Activated T-cell treated with anti-CD3 and anti-CD28 coated beads, Interleukin-2, amount 50 U/mL, for 1 hour (primary cell): Measurements from ENCODE around the gene DPP7.
"Not testable (repeated sequence)": the region's sequence is repeated elsewhere in the genome, so short reads cannot be mapped to it uniquely, and the experiment has no call there.

Experiments
- DNase-seq: peaks from one replicate; pipeline ENCODE4 v3.0.0-alpha.2; 2020

DPP7 gene

DNA sequence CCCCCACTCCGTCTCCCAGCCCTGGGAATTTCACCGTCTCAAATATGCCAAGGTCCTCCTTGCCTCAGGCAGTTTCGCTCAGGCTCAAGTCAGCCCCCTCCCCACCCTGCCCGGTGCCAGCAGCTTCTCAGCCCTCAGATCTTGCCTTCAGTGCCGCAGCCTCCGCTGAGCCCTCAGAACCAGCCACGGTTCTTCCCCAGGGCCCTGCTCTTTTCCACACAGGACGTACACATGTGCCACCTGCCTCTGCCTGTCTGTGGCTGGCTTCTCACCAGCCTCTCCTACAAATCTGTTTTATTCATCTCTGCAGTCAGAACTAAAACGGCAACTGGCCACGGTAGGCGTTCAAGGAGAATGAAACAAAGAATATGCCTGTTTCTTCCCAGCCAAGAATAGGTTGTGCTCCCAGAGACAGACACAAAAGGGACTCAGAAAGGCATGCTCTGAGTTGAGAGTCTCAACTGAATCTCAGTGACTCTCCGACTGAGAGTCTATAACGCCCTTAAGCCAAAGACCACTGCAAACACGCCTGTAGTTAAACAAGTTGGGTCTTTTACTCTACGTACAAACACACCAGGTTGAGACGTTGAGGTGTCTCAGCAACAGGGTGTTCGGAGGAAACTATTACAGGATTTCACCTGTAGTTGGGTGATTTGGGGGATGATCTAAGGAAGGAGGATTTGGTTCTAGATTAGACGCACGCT lies 13.8 kb upstream of the DPP7 start:
- no peak for DNase-seq

DNA sequence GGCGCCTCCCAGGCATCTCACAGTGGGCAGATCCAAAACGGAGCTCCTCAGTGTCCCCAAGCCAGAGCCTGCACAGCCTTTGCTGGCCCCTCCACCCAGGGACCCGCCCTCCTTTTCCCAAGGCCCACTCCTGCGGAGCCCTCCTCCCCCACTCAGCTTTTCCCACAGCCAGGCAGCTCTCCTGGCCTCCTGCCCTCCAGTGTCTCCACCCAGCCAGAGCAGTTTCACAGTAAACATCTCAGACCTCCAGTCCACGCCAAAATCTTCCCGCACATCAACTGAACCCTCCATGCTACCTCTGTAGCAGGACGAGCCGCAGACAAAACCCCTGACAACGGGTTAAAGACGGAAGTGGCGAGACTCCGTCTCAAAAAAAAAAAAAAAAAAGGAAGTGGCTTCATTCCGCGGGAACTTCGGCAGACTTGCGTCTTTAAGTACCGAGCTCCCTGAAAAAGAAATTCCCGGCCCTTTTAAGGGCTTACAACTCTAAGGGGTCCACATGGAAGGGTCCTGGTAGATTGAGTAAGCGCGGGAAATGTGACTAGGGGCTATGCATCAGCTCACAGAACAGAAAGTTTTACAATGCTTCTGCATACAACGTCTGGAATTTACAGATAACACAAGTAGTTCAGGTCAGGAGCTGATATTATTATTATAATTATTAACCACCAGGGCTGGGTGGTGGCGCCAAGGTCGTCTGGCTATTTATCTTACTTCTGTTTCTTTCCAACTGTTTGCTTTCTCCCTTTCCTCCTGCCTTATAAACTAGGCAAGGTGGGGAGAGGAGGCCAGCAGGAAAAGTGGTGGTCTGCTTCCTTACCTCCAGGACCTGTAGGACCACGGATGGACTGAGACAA lies 13.0 kb upstream of the DPP7 start:
- no peak for DNase-seq

DNA sequence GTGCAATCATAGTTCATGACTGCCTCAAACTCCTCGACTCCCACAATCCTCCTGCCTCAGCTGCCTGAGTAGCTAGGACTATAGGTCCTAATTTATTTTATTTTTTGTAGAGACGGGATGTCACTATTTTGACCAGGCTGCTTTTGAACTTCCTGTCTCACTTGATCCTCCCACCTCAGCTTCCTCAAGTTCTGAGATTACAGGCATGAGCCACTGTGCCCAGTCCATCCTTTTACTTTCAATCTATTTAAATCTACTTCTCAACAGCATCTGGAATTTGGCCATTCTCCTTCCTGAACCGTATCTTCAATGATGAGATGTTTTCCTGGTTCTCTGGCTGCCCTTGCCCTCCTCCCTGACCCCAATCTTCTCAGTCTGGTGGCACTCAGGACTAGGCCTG lies 12.3 kb upstream of the DPP7 start:
- DNase-seq: no peak

DNA sequence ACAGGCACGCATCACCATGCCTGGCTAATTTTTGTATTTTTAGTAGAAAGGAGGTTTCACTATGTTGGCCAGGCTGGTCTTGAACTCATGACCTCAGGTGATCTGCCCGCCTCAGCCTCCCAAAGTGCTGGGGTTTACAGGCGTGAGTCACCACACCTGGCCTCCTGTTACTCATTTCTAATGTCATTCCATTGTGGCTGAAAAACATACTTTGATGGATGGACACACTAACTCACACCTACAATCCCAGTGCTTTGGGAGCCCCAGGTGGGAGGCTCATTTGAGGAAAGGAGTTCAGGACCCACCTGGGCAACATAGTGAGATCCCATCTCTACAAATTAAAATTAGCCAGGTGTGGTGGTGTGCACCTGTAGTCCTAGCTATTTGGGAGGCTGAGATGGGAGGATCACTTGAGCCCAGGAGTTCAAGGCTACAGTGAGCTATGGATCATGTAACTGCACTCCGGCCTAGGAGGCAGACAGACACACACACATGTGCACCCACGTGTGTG lies 9.5 kb upstream of the DPP7 start:
- not testable (repeated sequence) for DNase-seq

DNA sequence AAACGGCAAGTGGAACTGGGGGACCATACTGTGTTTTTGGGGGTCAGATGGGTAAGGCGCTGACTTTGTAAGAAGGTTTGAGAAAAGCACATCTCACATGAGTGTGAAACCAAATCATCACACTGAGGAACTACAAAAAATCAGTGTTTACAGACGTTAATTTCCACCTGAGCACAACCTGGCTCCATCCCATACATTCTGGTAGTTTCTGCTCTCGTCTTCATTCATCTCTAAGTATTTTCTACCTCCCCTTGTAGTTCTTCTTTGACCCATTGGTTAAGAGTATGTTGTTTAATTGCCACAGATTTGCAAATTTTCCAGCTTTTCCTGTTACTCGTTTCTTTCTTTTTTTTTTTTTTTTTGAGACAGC lies 8.9 kb upstream of the DPP7 start:
- no peak for DNase-seq

DNA sequence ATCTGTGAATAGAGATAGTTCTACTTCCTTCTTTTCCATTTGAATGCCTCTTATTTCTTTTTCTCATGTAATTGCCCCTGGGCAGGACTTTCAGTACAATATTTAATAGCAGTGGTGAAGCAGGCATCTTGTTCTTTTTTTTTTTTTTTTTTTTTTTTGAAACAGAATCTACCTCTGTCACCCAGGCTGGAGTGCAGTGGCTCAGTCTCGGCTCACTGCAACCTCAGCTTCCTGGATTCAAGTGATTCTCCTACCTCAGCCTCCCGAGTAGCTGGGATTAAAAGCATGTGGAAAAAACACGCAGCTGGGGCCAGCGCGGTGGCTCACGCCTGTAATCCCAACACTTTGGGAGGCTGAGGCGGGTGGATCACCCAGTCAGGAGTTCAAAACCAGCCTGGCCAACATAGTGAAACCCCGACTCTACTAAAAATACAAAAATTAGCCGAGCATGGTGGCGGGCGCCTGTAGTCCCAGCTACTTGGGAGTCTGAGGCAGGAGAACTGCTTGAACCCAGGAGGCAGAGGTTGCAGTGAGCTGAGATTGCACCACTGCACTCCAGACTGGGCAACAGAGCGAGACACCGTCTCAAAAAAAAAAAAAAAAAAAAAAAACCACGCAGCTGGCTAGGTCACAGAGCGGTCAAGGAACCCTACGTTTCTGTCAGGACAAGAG lies 8.4 kb upstream of the DPP7 start:
- not testable (repeated sequence) for DNase-seq

DNA sequence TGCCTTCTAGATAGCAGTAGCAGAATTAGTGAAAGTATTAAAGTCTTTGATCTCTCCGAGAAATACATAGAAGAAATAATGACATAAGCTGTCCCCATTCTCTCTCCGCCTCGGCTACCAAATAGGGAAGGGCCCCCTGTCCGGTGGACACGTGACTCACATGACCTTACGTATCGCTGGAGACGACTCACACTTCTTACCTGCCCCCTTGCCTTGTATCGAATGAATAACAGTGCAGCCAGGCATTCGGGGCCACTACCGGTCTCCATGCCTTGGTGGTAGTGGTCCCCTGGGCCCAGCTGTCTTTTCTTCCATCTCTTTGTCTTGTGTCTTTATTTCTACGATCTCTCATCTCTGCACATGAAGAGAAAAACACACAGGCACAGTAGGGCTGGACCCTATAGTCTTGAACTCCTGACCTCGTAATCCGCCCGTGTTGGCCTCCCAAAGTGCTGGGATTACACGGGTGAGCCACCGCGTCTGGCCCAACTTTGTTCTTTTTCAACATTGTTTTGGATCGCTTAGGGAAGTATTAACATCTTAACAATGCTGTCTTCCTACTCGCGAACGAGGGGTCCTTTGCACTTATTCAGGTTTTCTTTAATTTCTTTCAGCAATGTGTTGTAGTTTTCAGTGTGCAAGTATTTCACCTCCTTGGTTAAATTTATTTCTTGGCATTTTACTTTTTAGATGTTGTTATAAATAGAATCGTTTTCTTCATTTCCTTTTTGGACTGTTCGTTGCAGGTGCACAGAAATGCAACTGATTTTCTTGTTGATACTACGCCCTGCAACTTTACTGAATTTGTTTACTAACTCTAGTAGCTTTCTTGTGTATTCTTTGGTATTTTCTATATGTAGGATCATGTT lies 7.6 kb upstream of the DPP7 start:
- not testable (repeated sequence) for DNase-seq

DNA sequence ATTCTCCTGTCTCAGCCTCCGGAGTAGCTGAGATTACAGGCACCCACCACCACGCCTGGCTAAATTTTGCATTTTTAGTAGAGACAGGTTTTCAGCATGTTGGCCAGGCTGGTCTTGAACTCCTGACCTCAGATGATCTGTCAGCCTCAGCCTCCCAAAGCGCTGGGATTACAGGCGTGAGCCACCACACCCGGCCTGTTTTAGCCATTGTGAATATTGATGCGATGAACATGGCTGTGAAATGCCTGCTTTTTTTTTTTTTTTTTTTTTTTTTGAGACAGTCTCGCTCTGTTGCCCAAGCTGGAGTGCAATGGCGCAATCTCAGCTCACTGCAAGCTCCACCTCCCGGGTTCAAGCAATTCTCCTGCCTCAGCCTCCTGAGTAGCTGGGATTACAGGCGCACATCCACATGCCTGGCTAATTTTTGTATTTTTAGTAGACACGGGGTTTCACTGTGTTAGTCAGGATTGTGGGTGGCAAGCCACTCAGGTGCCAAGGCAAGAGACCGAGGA lies 3.6 kb upstream of the DPP7 start:
- DNase-seq: not testable (repeated sequence)

DNA sequence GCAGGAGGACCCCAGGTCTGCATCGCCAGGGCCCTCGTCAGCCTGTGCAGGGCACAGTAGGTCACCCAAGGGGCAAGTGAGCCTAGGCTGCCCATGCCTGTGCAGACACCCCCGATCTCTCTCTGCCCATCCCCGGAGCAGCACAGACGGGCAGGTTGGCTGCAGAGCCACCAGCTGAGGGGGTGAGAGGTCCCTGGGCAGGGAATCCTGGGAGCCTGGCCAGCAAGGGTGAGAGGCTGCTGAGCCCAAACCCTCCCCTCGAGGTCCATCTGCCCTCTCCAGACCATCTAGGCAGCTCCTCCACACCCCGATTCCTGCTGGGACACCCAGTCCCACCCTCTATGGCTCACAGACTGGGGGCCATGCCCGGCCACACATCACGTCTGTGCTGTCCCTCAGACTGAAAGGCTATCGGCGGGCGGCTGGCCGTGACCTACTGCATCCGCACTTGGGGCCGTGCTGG lies 2.8 kb upstream of the DPP7 start:
- no peak for DNase-seq

DNA sequence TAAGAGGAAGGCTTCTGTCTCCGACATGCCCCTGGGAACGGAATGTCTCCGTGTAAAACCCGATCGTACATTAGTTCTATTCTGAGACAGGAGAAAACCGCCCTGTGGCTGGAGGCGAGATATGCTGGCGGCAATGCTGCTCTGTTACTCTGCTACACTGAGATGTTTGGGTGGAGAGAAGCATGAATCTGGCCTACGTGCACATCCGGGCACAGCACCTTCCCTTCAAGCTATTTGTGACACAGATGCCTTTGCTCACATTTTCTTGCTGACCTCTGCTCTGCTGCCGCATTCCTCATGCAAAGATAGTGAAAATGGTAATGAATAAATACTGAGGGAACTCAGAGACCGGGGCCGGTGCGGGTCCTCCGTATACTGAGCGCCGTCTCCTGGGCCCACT lies 2.2 kb upstream of the DPP7 start:
- DNase-seq: no peak

DNA sequence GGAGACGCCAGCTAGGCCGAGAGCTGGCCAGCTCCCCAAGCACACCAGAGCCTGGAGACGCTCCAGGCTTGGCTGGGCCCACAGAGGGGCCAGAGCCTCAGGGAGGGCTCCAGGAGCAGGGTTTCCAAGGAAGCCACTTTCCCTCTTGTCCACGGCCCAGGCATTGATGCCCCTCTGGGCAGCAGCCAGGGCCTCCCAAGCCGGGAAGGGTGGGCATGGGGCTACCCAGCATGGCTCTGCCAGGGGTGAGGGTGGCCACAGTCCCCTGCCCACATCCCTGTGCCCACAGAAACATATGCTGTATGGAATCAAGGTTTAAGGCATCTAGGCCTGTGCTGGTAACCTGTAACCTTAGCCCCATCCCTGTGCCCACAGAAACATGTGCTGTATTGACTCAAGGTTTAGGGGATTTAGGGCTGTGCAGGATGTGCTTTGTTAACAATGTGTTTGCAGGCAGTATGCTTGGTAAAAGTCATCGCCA lies 1.5 kb upstream of the DPP7 start:
- DNase-seq: no peak

DNA sequence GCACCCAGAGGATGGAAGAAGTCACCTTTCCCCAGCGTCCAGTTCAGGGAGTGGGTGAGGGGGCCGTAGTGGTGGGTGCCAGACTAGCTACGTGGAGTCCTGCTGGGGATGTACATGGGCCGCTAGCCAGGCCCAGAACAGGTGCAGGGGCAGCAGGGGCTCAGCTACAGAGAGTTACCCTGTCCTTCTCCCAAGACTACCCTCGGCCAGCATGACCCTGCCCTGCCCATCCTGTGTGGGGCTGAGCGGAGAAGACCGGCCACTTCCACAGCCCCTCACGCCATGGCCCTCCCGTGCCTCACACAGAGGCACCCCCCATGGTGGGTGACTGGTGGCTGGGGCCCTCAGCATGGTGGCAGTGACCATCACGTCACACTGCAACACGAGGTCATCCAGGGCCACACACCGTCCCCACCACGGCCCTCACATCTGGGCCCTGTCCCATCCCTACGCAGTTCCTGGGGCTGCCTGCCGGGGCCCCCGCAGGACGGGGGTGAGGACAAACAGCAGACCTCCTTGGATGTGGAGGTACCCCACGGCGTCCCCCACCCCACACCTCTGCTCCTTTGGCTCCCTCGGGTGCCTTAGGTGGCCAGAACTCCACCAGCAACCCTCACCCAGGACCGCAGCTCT lies 977 bp upstream of the DPP7 start:
- no peak for DNase-seq

DNA sequence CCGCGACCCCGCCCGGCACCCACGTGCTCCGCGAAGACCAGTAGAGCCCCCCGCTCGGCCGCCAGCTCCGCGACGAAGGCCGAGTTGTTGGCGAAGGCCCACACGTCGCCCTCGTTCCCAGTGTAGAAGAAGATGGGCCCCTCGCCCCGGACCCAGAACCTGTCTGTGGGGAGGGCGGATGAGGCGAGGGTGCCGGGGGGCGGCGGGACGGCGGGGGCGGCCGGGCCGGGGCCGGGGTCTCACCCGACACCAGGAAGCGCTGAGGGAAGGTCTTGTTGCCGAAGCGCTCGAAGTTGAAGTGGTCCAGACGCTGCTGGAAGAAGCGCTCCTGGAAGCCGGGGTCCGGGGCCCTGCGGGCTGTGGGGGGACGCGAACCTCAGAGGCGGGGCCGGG lies 317 bp downstream of the DPP7 start:
- DNase-seq: no peak

DNA sequence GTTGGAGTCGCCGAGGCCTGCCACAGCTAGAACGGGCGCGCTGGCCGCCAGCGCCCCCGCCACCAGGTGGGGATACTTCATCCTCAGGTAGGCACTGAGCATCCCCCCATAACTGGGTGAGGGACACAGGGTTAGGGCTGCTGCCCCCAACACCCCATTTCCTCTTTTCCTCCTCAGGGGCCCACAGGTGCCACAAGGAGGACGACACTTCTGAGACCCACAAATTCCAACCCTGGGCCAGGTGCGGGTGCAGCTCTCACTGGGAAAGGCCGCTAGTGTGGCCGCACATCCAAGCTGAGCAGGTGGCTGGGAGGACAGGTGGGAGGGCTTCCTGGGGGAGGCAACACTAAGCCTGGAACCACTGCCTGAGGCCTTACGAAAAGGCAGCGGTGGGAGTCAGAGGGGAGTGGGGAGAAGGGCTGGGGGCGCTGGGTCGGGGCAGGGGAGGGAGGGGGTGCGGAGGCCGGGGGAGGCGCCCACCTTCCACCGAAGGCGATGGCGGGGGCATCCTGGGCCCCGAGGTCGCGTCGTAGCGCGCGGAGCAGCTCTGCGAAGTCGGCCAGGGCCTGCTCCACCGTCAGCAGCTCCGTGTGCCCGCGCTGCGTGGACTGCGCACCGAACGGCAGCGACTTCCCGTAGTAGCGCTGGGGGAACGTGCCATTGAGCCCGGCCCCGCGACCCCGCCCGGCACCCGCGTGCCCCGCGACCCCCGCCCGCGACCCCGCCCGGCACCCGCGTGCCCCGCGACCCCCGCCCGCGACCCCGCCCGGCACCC lies 961 bp downstream of the DPP7 start:
- DNase-seq: peak; percentile 48

DNA sequence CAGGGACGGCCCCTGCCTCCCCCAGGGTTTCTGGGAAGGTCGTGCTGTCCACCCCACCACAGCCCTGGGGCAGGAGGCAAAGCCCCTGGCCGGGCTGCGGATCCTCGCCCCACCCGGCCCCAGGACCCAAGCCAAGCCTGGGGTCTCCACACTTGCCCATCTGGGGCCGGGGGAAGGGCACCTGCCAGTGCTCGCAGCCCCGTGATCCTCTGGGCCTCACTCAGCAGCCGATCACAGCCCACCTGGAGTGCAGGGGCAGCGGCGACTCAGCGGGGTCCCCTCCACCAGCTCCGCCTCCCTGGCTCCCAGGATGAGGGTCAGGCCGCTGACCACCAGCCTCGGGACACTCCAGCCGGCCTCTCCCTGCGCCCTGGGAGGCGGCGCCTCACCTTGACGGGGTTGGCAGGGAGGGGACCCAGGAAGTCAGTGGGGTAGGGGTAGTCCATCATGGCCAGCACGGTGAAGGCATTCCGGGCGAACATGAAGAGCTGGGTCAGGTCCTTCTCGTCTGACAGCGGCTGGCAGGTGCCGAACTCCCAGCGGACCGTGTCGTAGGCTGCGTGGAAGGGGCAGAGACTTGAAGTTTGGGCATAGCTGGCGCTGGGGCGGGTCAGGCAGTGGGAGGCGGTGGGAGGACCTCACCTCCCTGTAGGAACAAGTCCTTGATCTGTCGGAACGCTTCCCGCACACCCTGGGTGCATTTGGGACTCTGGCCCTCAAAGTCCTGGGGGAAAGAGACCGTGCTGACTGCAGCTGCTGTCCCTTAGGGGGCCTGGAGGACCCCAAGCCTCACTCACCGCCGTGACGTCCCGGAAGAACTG lies 1.8 kb downstream of the DPP7 start:
- no peak for DNase-seq

DNA sequence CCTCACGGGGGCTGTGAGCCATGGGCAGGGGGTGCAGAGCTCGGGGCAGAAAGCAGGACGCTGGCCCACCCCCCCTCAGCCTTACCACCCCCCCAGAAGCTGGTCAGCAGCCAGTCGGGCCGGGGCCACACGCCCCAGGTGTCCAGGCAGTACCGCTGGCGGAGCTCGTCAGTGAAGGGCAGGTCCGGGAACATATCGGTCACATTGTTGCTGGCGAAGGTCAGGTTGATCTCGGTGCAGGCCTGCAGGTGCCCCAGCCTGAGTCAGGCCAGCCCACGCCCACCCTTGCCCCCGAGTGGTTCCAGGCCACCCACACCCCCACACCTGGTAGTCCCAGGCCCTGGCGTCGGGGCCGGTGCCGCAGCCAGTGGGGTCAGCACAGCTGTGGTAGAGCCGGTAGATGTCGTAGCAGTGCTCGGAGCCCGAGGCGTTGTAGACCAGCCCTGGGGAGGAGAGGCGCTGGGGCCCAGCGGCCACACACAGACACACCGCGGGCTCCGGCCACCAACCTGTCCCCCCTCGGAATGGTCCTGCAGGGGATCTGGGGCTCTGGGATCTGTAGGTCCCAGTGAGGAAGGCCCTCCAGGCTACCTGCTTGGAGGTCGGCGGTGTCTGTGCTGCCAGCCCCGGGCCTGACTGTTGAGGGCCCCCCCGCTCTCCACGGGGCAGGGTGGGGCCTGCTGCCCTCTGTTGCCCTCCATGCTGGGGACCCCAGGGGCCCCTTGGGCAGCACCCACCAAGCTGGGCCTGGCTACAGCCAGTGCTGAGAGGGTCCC lies 2.6 kb downstream of the DPP7 start:
- DNase-seq: no peak

DNA sequence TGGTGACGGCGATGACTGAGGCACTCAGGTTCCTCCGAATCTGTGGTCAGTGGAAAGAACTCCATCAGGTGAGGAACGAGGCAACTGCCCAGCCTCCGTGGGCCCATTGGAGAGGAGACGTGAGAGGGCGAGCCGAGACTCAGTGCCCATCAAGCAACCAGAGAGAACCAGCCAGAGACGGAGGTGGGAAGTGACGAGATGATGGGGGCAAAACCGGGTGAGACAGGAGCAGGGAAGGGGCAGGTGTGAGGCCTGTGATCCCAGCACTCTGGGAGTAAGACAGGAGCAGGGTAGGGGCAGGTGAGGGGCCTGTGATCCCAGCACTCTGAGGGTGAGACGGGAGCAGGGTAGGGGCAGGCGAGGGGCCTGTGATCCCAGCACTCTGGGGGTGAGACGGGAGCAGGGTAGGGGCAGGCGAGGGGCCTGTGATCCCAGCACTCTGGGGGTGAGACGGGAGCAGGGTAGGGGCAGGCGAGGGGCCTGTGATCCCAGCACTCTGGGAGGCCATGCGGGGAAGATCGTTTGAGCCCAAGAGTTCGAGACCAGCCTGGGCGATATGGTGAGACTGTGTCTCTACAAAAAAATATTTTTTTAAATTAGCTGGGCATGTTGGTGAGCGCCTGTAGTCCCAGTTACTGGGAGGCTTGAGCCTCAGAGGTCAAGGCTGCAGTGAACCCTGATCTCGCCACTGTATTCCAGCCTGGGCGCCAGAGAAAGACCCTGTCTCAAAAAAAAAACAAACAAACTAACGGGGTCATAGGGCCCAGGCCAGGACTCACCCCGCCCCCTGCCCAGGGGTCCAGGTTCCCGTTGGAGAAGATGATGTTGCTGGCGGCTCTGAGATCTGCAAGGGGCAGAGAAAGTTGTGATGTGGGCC lies 3.4 kb downstream of the DPP7 start:
- no peak for DNase-seq
